ENCODE data around the gene C2CD2.
A peak's percentile ranks its signal among the peaks of the same experiment; 100 is the strongest.

C2CD2 gene

DNA sequence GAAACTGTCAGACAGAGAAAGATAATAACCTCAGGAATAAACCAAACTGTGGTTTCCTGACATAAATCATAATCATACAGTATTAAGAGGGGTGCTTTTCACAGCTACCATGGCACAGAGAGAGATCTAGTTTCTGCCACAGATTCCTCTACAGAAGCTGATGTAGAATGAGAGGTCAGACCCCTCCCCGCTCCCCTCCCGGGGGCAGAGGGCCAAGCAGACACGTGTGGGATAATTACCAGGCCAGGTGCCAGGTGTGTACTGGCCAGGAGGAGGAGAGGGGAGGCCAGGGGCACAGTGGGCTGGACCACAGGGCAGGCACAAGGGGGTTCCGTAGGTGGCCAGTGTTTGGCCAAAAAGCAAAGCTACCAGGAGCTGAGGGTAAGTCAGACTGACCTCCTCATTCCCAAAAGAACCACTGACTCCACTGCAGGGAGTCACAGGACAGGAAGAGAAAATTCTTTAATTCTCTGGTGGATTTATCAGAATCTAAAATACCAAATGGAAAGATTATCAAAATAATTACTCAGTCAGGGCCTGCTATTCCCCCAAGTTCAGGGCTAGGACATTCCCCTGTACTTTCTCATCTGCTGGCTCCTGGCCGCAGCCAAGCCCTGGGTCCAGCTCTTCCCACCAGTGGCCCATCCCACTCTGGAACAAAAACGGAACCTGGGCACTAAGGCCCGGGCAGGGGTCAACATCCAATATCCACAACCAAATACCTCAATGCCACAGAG is 30.0 kb downstream of the C2CD2 start:
- H3K4me1 Mint-ChIP-seq (ENCODE audit: low read depth) = peaks cover 30% of the 10 kb centered on the region
- peak overlapping the region; percentile 33 for H3K4me3 Mint-ChIP-seq
- H3K36me3 Mint-ChIP-seq (ENCODE audit: low read depth) = no peaks in the 10 kb centered on the region
- peak overlapping the region; percentile 34 for H3K27ac Mint-ChIP-seq
- peaks cover 4% of the 10 kb centered on the region for H3K27me3 Mint-ChIP-seq (ENCODE audit: low read depth)
- H3K9me3 Mint-ChIP-seq = no peaks in the 10 kb centered on the region

- Mint-ChIP-seq H3K4me1 (ENCODE audit: low read depth) (peaks cover 24% of the 10 kb centered on the region), H3K27ac (no peak overlapping the region), H3K36me3 (ENCODE audit: low read depth) (no peaks in the 10 kb centered on the region), H3K4me3 (no peak overlapping the region), H3K27me3 (ENCODE audit: low read depth) (peaks cover 4% of the 10 kb centered on the region), H3K9me3 (no peaks in the 10 kb centered on the region)
These were observed 30.6 kb downstream of the C2CD2 start for GRCh38 chr21:41923186-41923585.

DNA sequence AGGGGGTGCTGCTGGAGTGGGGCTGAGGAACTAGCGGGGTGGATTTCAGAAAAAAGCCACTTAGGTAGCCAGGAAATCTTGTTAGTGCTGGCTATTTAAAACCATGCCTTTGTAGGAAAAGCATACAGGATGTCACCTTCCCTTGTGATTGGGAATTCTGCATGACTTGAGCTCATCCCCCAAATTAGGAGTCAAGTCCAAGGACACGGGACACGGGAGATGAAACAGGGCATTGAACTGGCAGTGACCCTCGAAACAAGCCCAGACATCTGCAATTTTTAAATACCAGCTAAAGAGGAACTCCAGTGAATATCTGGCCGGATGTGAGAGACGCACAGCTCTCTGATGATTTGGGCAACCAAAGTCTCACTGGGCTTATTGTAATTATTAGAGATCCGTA is 32.8 kb downstream of the C2CD2 start:
- no peak overlapping the region for H3K27ac Mint-ChIP-seq
- H3K36me3 Mint-ChIP-seq (ENCODE audit: low read depth) = no peaks in the 10 kb centered on the region
- peaks cover 15% of the 10 kb centered on the region for H3K4me1 Mint-ChIP-seq (ENCODE audit: low read depth)
- H3K9me3 Mint-ChIP-seq = no peaks in the 10 kb centered on the region
- H3K27me3 Mint-ChIP-seq (ENCODE audit: low read depth) = peaks cover 4% of the 10 kb centered on the region
- no peak overlapping the region for H3K4me3 Mint-ChIP-seq

DNA sequence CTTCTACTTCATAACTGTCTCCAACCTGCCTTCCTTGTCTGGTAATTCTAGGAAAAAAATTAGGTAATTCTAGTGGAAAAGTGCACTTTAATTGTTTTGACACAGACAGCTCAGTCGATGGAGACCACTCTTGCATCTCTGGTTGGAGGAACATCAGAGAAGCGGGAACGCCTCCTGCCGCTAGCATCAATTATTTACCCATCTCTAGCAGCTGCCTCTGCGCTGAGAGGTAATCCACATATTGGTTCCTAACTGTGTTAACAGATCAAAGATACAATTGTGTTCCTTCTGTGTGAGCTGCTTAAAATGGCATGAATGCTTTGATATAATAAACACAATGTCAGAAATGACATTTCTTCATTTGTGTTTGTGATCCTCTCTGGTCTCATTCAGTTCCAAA is 33.3 kb downstream of the C2CD2 start:
- H3K27me3 Mint-ChIP-seq (ENCODE audit: low read depth) = peaks cover 4% of the 10 kb centered on the region
- H3K9me3 Mint-ChIP-seq = no peaks in the 10 kb centered on the region
- no peak overlapping the region for H3K27ac Mint-ChIP-seq
- no peak overlapping the region for H3K4me3 Mint-ChIP-seq
- H3K4me1 Mint-ChIP-seq (ENCODE audit: low read depth) = peaks cover 10% of the 10 kb centered on the region
- H3K36me3 Mint-ChIP-seq (ENCODE audit: low read depth) = no peaks in the 10 kb centered on the region

- no peak overlapping the region for H3K4me3 Mint-ChIP-seq
- peaks cover 4% of the 10 kb centered on the region for H3K27me3 Mint-ChIP-seq (ENCODE audit: low read depth)
- no peaks in the 10 kb centered on the region for H3K9me3 Mint-ChIP-seq
- peaks cover 10% of the 10 kb centered on the region for H3K4me1 Mint-ChIP-seq (ENCODE audit: low read depth)
- H3K27ac Mint-ChIP-seq = no peak overlapping the region
- H3K36me3 Mint-ChIP-seq (ENCODE audit: low read depth) = no peaks in the 10 kb centered on the region
These were observed 34.0 kb downstream of the C2CD2 start for GRCh38 chr21:41919666-41920398.

GRCh38 chr21:41918561-41919358 is 35.1 kb downstream of the C2CD2 start:
- Mint-ChIP-seq H3K27ac (no peak overlapping the region), H3K9me3 (no peaks in the 10 kb centered on the region), H3K27me3 (ENCODE audit: low read depth) (peaks cover 4% of the 10 kb centered on the region), H3K4me3 (no peak overlapping the region), H3K36me3 (ENCODE audit: low read depth) (no peaks in the 10 kb centered on the region), H3K4me1 (ENCODE audit: low read depth) (peaks cover 5% of the 10 kb centered on the region)

DNA sequence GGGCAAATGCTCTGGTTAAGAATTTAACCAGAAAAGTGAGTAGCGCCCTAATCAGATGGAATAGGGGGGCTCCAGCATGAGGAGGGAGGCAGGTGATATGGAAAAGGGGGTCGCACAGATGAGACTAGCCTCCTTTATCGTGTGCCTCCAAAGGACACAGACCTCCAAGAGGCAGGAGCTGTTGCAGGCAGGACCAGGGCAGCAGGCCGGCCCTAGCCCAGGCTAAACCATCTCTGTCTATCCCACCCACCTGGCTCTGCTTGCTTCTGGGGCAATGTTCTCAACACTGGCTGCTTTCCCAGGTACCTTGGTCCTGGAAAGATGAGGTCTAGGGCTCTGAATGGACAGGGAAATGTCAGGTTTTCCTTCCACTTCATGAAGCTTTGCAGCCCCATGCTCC is 36.3 kb downstream of the C2CD2 start:
- peaks cover 4% of the 10 kb centered on the region for H3K27me3 Mint-ChIP-seq (ENCODE audit: low read depth)
- no peak overlapping the region for H3K4me3 Mint-ChIP-seq
- no peak overlapping the region for H3K27ac Mint-ChIP-seq
- no peaks in the 10 kb centered on the region for H3K4me1 Mint-ChIP-seq (ENCODE audit: low read depth)
- H3K9me3 Mint-ChIP-seq = no peaks in the 10 kb centered on the region
- no peaks in the 10 kb centered on the region for H3K36me3 Mint-ChIP-seq (ENCODE audit: low read depth)

DNA sequence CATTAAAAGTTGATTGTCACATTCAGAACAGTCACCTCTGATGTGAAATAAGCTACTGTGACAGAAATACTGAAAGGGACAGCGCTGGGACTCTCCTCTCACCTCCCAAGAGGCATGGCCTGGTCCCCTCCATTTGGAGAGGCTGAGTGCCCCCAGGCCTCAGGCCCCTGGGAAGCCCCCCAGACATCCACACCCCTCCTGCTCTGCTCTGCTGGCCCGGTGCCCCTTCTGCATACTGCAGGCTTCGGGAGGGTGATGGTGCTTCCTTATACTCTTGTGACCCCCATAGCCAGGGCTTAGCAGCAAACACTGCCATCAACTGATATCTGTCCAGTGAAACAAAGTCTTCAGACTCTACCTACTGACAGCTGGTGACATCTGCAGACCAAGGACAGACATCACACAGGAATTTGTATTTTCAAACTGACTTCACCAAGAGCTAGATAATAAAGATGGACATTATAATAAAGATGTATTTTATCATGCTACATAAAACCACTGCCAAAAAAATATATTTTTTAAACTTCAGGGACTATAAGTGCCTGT is 36.9 kb downstream of the C2CD2 start:
- peaks cover 3% of the 10 kb centered on the region for H3K36me3 Mint-ChIP-seq (ENCODE audit: low read depth)
- no peak overlapping the region for H3K4me3 Mint-ChIP-seq
- peaks cover 4% of the 10 kb centered on the region for H3K27me3 Mint-ChIP-seq (ENCODE audit: low read depth)
- H3K9me3 Mint-ChIP-seq = no peaks in the 10 kb centered on the region
- H3K27ac Mint-ChIP-seq = no peak overlapping the region
- H3K4me1 Mint-ChIP-seq (ENCODE audit: low read depth) = no peaks in the 10 kb centered on the region

- no peaks in the 10 kb centered on the region for H3K4me1 Mint-ChIP-seq (ENCODE audit: low read depth)
- H3K27ac Mint-ChIP-seq = no peak overlapping the region
- peaks cover 4% of the 10 kb centered on the region for H3K36me3 Mint-ChIP-seq (ENCODE audit: low read depth)
- H3K4me3 Mint-ChIP-seq = no peak overlapping the region
- no peaks in the 10 kb centered on the region for H3K27me3 Mint-ChIP-seq (ENCODE audit: low read depth)
- H3K9me3 Mint-ChIP-seq = no peaks in the 10 kb centered on the region
These were observed 38.9 kb downstream of the C2CD2 start for GRCh38 chr21:41914965-41915364.

- Mint-ChIP-seq H3K4me1 (ENCODE audit: low read depth) (no peaks in the 10 kb centered on the region), H3K27ac (no peak overlapping the region), H3K36me3 (ENCODE audit: low read depth) (peaks cover 4% of the 10 kb centered on the region), H3K9me3 (no peaks in the 10 kb centered on the region), H3K4me3 (no peak overlapping the region), H3K27me3 (ENCODE audit: low read depth) (no peaks in the 10 kb centered on the region)
These were observed 39.5 kb downstream of the C2CD2 start for GRCh38 chr21:41914358-41914757.

GRCh38 chr21:41913230-41913629 is 40.6 kb downstream of the C2CD2 start:
- no peak overlapping the region for H3K4me3 Mint-ChIP-seq
- H3K36me3 Mint-ChIP-seq (ENCODE audit: low read depth) = peaks cover 4% of the 10 kb centered on the region
- no peaks in the 10 kb centered on the region for H3K9me3 Mint-ChIP-seq
- H3K27ac Mint-ChIP-seq = no peak overlapping the region
- H3K4me1 Mint-ChIP-seq (ENCODE audit: low read depth) = no peaks in the 10 kb centered on the region
- no peaks in the 10 kb centered on the region for H3K27me3 Mint-ChIP-seq (ENCODE audit: low read depth)

DNA sequence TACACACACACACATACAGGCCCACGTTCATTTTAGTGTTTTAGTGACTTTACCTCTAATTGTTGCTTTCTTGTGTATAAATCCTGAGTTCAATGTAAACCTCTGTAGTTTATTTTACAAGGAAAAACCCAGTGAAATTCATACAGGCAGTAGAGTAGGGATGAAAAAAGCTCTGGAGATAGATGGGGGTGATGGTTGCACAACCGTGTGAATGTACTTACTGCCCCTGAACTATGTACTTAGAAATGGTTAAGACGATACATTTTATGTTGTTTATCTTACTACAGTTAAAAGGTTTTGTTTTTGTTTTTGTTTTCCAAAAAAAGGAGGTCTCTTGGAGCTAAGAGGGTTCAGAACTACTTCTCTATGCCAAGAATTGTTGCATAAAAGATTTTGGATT is 45.0 kb downstream of the C2CD2 start:
- Mint-ChIP-seq H3K36me3 (ENCODE audit: low read depth) (peaks cover 4% of the 10 kb centered on the region), H3K27me3 (ENCODE audit: low read depth) (no peaks in the 10 kb centered on the region), H3K4me3 (no peak overlapping the region), H3K27ac (no peak overlapping the region), H3K9me3 (no peaks in the 10 kb centered on the region), H3K4me1 (ENCODE audit: low read depth) (no peaks in the 10 kb centered on the region)

- H3K36me3 Mint-ChIP-seq (ENCODE audit: low read depth) = peaks cover 4% of the 10 kb centered on the region
- no peak overlapping the region for H3K27ac Mint-ChIP-seq
- H3K4me3 Mint-ChIP-seq = no peak overlapping the region
These were observed 46.1 kb downstream of the C2CD2 start for GRCh38 chr21:41907496-41908258.

DNA sequence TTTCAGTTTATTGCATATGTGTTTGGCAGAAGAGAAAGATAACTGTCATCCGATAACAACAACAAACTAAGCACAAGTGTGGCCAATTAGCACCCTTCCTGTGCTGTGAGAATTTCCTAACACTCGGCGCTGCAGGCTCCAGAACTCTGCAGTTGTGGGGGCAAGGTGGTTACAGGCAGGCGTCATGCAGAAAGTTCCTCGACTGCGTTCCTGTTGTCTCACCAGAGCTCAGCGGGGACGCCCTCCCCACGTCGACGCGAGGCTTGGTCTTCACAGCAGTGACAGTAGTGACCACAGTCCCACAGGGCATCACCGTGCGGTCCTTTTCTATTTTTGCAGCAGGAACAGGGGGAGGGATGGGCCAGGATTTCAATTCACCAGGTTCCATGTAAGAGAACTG is 47.0 kb downstream of the C2CD2 start:
- Mint-ChIP-seq H3K4me1 (ENCODE audit: low read depth) (no peaks in the 10 kb centered on the region), H3K27me3 (ENCODE audit: low read depth) (no peaks in the 10 kb centered on the region), H3K36me3 (ENCODE audit: low read depth) (no peaks in the 10 kb centered on the region), H3K9me3 (no peaks in the 10 kb centered on the region), H3K4me3 (no peak overlapping the region), H3K27ac (no peak overlapping the region)

More at GRCh38 chr21:41907496-41908258, 46.1 kb downstream of the C2CD2 start:
- H3K9me3 Mint-ChIP-seq = no peaks in the 10 kb centered on the region
- H3K4me1 Mint-ChIP-seq (ENCODE audit: low read depth) = no peaks in the 10 kb centered on the region
- H3K27me3 Mint-ChIP-seq (ENCODE audit: low read depth) = no peaks in the 10 kb centered on the region
